PC-9 (cell line): ENCODE results near the gene LIMS2.

Source experiments
- CTCF ChIP-seq: fragments of 200-600 bp; sonication (generic); conservative IDR thresholded peaks from 2 replicates; pipeline ENCODE4 v1.6.1; 2017; ENCODE audit warnings: mixed run types, antibody characterized with exemption, mild to moderate bottlenecking, moderate library complexity
- EZH2 ChIP-seq: fragments of 200-600 bp; sonication (generic); IDR thresholded peaks from 2 replicates; pipeline ENCODE4 v1.8.0; 2017; ENCODE audit warnings: antibody characterized with exemption, low read depth

GRCh38 chr2:127713562-127713961, 38.2 kb upstream of the LIMS2 start:
- no peak for TF ChIP-seq CTCF
- no peak for TF ChIP-seq EZH2
